Endothelial cell of umbilical vein (primary cell): ENCODE data around the gene ORC6. TPM values are rescaled to one million over a fixed set of nuclear protein-coding genes. Genes with fewer than 3 reads are reported as not detected.

Source experiments
- BruUV-seq: library from RNA; stranded (reverse); fragments of 400-500 nt; replicated peaks from 2 replicates; lab custom pipeline; 2021; lab: Mats Ljungman, UMichigan
- CTCF ChIA-PET: fragments of 300-600, 350-600 bp; sonication (Branson Sonifier 250); formaldehyde crosslinking; loops from one replicate; lab custom pipeline; 2021; ENCODE audit warnings: antibody characterized with exemption, inconsistent platforms; lab: Charles Lee
- POLR2A ChIA-PET: fragments of 300-600, 350-600 bp; sonication (Branson Sonifier 250); formaldehyde crosslinking; loops from one replicate; lab custom pipeline; 2021; ENCODE audit warnings: antibody characterized with exemption, inconsistent platforms; lab: Charles Lee
- DNase-seq: peaks from one replicate; pipeline ENCODE4 v3.0.0-alpha.2; 2011; ENCODE audit warnings: low read depth, low spot score
- FAIRE-seq: peaks from 2 replicates; lab custom pipeline; 2011; peaks lifted over from hg19 to GRCh38; lab: Jason Lieb, UNC
- H2AFZ ChIP-seq: 2 replicates; pipeline ENCODE4 v1.6.0; 2012; ENCODE audit warnings: low read depth, low read length, control low read depth, inconsistent platforms
- H3K27ac ChIP-seq: 2 replicates; pipeline ENCODE4 v1.5.1; 2011; ENCODE audit warnings: low read depth, mild to moderate bottlenecking, control low read depth, low read length, moderate library complexity; ENCODE audit not compliant: insufficient read depth
- H3K27me3 ChIP-seq, 2 experiments: 2 replicates each; pipeline versions ENCODE4 v1.6.0 to v1.6.1; 2011; ENCODE audit warnings: low read length in 2 of 2, mixed read lengths in 1 of 2; ENCODE audit not compliant: control insufficient read depth in 2 of 2, insufficient read depth in 2 of 2
- H3K36me3 ChIP-seq, 2 experiments: 2 replicates in 1 of 2; 3 replicates in 1 of 2; pipeline ENCODE4 v1.5.1; 2011; ENCODE audit warnings: low read length in 2 of 2, mild to moderate bottlenecking in 1 of 2, moderate library complexity in 1 of 2; ENCODE audit not compliant: control insufficient read depth in 2 of 2, insufficient read depth in 2 of 2; ENCODE audit errors: extremely low read depth in 1 of 2
- H3K4me1 ChIP-seq: 3 replicates; pipeline ENCODE4 v1.5.1; 2011; ENCODE audit warnings: mild to moderate bottlenecking, low read length; ENCODE audit not compliant: control insufficient read depth, insufficient read depth; ENCODE audit errors: extremely low read depth
- H3K4me2 ChIP-seq: 2 replicates; pipeline ENCODE4 v1.6.1; 2011; ENCODE audit warnings: low read length, control low read depth, mixed read lengths; ENCODE audit not compliant: insufficient read depth
- H3K4me3 ChIP-seq, 3 experiments: fragments of 200-600 bp in 1 of 3; sonication (generic), shearing (Covaris generic) in 1 of 3; replicated peaks in 1 of 3; 2 replicates each; pipeline ENCODE4 v1.5.1; 2011 to 2016; ENCODE audit warnings: control low read depth in 3 of 3, low read length in 3 of 3, mild to moderate bottlenecking in 2 of 3, inconsistent platforms in 1 of 3, low read depth in 1 of 3, moderate library complexity in 1 of 3; ENCODE audit not compliant: insufficient read depth in 1 of 3
- H3K79me2 ChIP-seq: 2 replicates; pipeline ENCODE4 v1.6.0; 2012; ENCODE audit warnings: low read length, inconsistent platforms; ENCODE audit not compliant: control insufficient read depth, insufficient read depth
- H3K9ac ChIP-seq: replicated peaks from 2 replicates; pipeline ENCODE3; 2011; ENCODE audit warnings: low read length, control low read depth; ENCODE audit not compliant: insufficient read depth; ENCODE audit errors: extremely low read depth
- H3K9me1 ChIP-seq: replicated peaks from 3 replicates; pipeline ENCODE4 v1.6.0; 2011; ENCODE audit warnings: mild to moderate bottlenecking, low read length; ENCODE audit not compliant: control insufficient read depth, insufficient read depth; ENCODE audit errors: extremely low read depth
- H3K9me3 ChIP-seq: replicated peaks from 2 replicates; pipeline ENCODE4 v1.5.1; 2012; ENCODE audit warnings: low read length, inconsistent platforms; ENCODE audit not compliant: control insufficient read depth, insufficient read depth
- H4K20me1 ChIP-seq: replicated peaks from 2 replicates; pipeline ENCODE3; 2011; ENCODE audit warnings: mild to moderate bottlenecking, low read length; ENCODE audit not compliant: control insufficient read depth, insufficient read depth; ENCODE audit errors: extremely low read depth
- CTCF ChIP-seq, 2 donors: IDR thresholded peaks; 1 replicate in 1 of 2; 2 replicates in 1 of 2; pipeline ENCODE4 v1.5.1; 2011; ENCODE audit warnings: low read length in 2 of 2, mild to moderate bottlenecking in 2 of 2, moderate library complexity in 2 of 2, control low read depth in 1 of 2, inconsistent platforms in 1 of 2, low read depth in 1 of 2; ENCODE audit not compliant: insufficient read depth in 1 of 2; ENCODE audit errors: extremely low read depth in 1 of 2
- EZH2 ChIP-seq: IDR thresholded peaks from 2 replicates; pipeline ENCODE4 v1.6.1; 2012; ENCODE audit warnings: borderline replicate concordance, low read depth, mild to moderate bottlenecking, moderate library complexity, low read length, inconsistent platforms; ENCODE audit not compliant: severe bottlenecking
- FOS ChIP-seq: IDR thresholded peaks from 2 replicates; pipeline ENCODE4 v1.6.1; 2011; ENCODE audit warnings: mild to moderate bottlenecking, low read length, moderate library complexity, borderline replicate concordance; ENCODE audit not compliant: insufficient read depth
- GATA2 ChIP-seq: IDR thresholded peaks from 2 replicates; pipeline ENCODE4 v1.7.0; 2011; ENCODE audit warnings: low read depth, mild to moderate bottlenecking, moderate library complexity, mixed read lengths, low read length; ENCODE audit not compliant: insufficient read length, insufficient read depth
- JUN ChIP-seq: IDR thresholded peaks from 2 replicates; pipeline ENCODE4 v1.6.1; 2011; ENCODE audit warnings: borderline replicate concordance, low read depth; ENCODE audit not compliant: insufficient read length, insufficient read depth
- MAX ChIP-seq: IDR thresholded peaks from 2 replicates; pipeline ENCODE4 v1.6.1; 2011; ENCODE audit not compliant: insufficient read depth, insufficient read length
- MYC ChIP-seq: IDR thresholded peaks from one replicate; pipeline ENCODE4 v1.6.1; 2011; ENCODE audit warnings: mild to moderate bottlenecking, low read depth, low read length
- POLR2A ChIP-seq: IDR thresholded peaks from 2 replicates; pipeline ENCODE4 v1.6.1; 2012; ENCODE audit warnings: low read depth, mild to moderate bottlenecking, control low read depth, low read length
- POLR2AphosphoS5 ChIP-seq: IDR thresholded peaks from 2 replicates; pipeline ENCODE4 v1.6.1; 2012; ENCODE audit warnings: low read depth, mild to moderate bottlenecking, control low read depth, low read length, moderate library complexity; ENCODE audit not compliant: insufficient read depth
- dilution Hi-C: fragments of 300-500 bp; cut with MboI; formaldehyde crosslinking; loops from one replicate; pipeline ENCODE4 v1.15.0; 2019; ENCODE audit warnings: low sequenced_read_pairs; ENCODE audit not compliant: extremely low pct_ligation_motif_present
- intact Hi-C: fragments of 100-400 bp; cut with micrococcal nuclease; formaldehyde crosslinking; loops from one replicate; pipeline ENCODE4 v1.10.0; 2022
- polyA plus RNA-seq, 4 experiments: library from polyadenylated mRNA; depleted of rRNA in 3 of 4; stranded (reverse) in 3 of 4; unstranded in 1 of 4; fragments of >200 nt; gene quantifications; 2 replicates each; pipeline versions ENCODE4 v1.2.1 to v1.2.3, GENCODE V29; 2011 to 2012; ENCODE audit warnings: missing spikeins in 1 of 4
- total RNA-seq: library from RNA; stranded (reverse); gene quantifications from 2 replicates; pipeline ENCODE4 v1.2.3, GENCODE V29; 2021

The ORC6 gene
- total and polyA plus RNA-seq, 2 donors (not counting 3 experiments of a cell fraction or from before 2014, with no cell fraction given): 15.9 to 31.1 TPM

GRCh38 chr16:46687486-46687885 lies 2.0 kb upstream of the ORC6 start:
- dilution Hi-C loops (no loop called here), intact Hi-C loops (loop anchor here (5.0 kb wide), 1 partner anchor 100 kb away; no protein-coding TSS in a partner anchor)
- Histone ChIP-seq H3K79me2 (peaks cover 76% of the 10 kb centered on the region), H3K4me2 (peak overlapping the region; percentile 96), H2AFZ (no peak overlapping the region), H3K9me3 (no peaks in the 10 kb centered on the region), H4K20me1 (peaks cover 12% of the 10 kb centered on the region), H3K27ac (no peak overlapping the region), H3K36me3 (no peaks in the 10 kb centered on the region), H3K4me1 (peaks cover 30% of the 10 kb centered on the region), H3K4me3 (peak overlapping the region in 2 of 3 experiments; percentile 66 to 96), H3K27me3 (no peaks in the 10 kb centered on the region), H3K9me1 (no peaks in the 10 kb centered on the region), H3K9ac (peak overlapping the region; percentile 79)
- CTCF ChIA-PET: interaction anchor here (1.4 kb wide), 1 partner anchor 12 kb away, joined by 3 read pairs; no protein-coding TSS in a partner anchor
- POLR2A ChIA-PET: no interaction called here
- TF ChIP-seq GATA2 (no peak), CTCF (IDR thresholded peaks at IDR 0.05; ENCODE audit: extremely low read depth in 1 of 2, insufficient read depth in 1 of 2, low read depth in 1 of 2, low read length in 2 of 2) (no peak), FOS (no peak), MYC (no peak), POLR2AphosphoS5 (no peak), POLR2A (no peak), JUN (no peak), MAX (no peak), EZH2 (no peak)
- DNase-seq: no peak
- TSS peak; percentile 26 for BruUV-seq
- no peak for FAIRE-seq
